WERI-Rb-1 (cell line): ENCODE measurements around the gene CDH2.

ENCODE experiments used
- DNase-seq: peaks from one replicate; pipeline ENCODE4 v3.0.0-alpha.2; 2020
- H3K27ac ChIP-seq: fragments of 250-450 bp; sonication (Bioruptor Pico); 2 replicates; pipeline ENCODE4 v1.5.1; 2020; ENCODE audit warnings: mild to moderate bottlenecking, moderate library complexity
- H3K27me3 ChIP-seq: fragments of 250-450 bp; sonication (Bioruptor Pico); 2 replicates; pipeline ENCODE4 v1.5.1; 2021; ENCODE audit warnings: mild to moderate bottlenecking, low read depth, moderate library complexity; ENCODE audit not compliant: insufficient read depth, severe bottlenecking
- H3K36me3 ChIP-seq: fragments of 250-450 bp; sonication (Bioruptor Pico); 2 replicates; pipeline ENCODE4 v1.5.1; 2020; ENCODE audit warnings: mild to moderate bottlenecking, moderate library complexity
- H3K4me3 ChIP-seq: 2 replicates; pipeline ENCODE4 v1.5.1; 2011; ENCODE audit warnings: low read depth, mild to moderate bottlenecking, control low read depth, low read length
- H3K9me3 ChIP-seq: fragments of 250-450 bp; sonication (Bioruptor Pico); 2 replicates; pipeline ENCODE4 v1.5.1; 2021; ENCODE audit warnings: mild to moderate bottlenecking, moderate library complexity; ENCODE audit not compliant: severe bottlenecking
- CTCF ChIP-seq: IDR thresholded peaks from 2 replicates; pipeline ENCODE4 v1.5.1; 2011; ENCODE audit warnings: low read depth, mild to moderate bottlenecking, control low read depth, inconsistent platforms, low read length

CDH2 gene

GRCh38 chr18:27976806-27977408 lies 200.0 kb downstream of the CDH2 start:
- no peak overlapping the region for H3K27ac ChIP-seq
- TF ChIP-seq CTCF = no peak
- no peak for DNase-seq
- H3K36me3 ChIP-seq = peaks cover 60% of the 10 kb centered on the region
- no peaks in the 10 kb centered on the region for H3K27me3 ChIP-seq
- H3K9me3 ChIP-seq = no peaks in the 10 kb centered on the region
- H3K4me3 ChIP-seq = no peak overlapping the region

DNA sequence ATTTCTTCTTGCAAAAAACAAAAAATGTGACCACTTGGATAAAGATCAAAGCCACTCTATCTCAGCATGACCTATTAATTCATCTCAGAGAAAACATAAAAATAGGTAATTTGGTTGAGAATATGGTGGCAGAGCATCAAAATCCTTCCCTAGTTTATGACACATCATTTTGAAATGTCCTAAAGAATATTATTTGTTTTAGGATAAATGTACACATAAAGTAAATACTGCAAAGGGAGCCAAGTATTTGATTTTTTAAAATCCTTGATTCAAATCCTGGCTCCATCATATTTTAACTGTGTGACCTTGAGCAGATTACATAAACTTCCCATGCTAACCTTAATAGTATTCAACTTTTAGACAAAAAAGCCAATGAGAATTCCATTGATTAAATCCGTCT lies 206.6 kb downstream of the CDH2 start:
- peaks cover 52% of the 10 kb centered on the region for H3K36me3 ChIP-seq
- no peak overlapping the region for H3K4me3 ChIP-seq
- no peak for TF ChIP-seq CTCF
- no peaks in the 10 kb centered on the region for H3K9me3 ChIP-seq
- H3K27me3 ChIP-seq = no peaks in the 10 kb centered on the region
- H3K27ac ChIP-seq = no peak overlapping the region
- no peak for DNase-seq

GRCh38 chr18:27969206-27969605 lies 207.7 kb downstream of the CDH2 start:
- no peak overlapping the region for H3K4me3 ChIP-seq

DNA sequence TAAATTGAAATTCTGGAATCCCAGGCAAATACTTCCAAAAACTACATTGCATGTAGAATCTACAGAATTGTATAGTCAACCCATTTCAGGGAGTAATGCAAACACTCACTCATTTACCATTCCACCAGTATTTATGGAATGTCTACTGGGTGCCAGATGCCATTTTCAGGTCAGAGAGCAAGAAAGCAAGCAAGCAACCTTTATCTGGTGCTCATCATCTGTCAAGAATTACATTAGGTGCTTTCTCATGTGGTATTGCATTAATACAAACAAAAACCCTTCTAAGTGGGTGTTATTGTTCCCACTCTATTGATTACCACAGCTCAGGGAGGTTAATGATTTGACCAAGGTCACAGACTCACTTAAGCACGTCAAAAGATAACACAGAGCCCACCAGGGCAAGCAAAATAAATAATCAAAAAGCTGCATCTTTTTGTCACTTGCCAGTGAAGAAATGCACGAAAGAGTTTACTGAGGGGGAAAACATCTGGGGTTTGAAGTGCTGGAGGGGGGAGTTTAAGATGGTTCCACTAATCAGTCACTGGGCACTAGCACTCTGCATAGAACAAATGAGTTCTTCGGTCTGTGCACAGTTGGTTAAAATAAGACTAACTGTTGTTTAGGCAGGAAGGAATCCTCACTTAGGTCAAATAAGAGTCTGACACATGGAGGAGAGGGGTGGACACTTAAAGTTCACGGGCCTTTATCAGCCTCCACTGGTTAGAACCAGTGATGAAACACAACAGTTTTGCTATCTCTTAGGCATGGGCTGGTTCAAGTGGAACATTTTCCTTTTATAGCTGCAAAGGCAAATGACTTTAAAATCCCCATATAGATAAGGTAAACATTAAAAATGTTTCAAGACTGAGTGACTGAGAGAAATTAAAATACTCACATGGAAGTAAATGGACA lies 208.8 kb downstream of the CDH2 start:
- TF ChIP-seq CTCF = no peak
- no peak for DNase-seq
- H3K27ac ChIP-seq = no peak overlapping the region
- no peak overlapping the region for H3K4me3 ChIP-seq
- no peaks in the 10 kb centered on the region for H3K27me3 ChIP-seq
- H3K36me3 ChIP-seq = peaks cover 59% of the 10 kb centered on the region
- no peaks in the 10 kb centered on the region for H3K9me3 ChIP-seq

More at GRCh38 chr18:27969206-27969605, 207.7 kb downstream of the CDH2 start:
- Histone ChIP-seq H3K36me3 (peaks cover 55% of the 10 kb centered on the region), H3K27me3 (no peaks in the 10 kb centered on the region), H3K27ac (no peak overlapping the region), H3K9me3 (no peaks in the 10 kb centered on the region)
- no peak for DNase-seq
- no peak for TF ChIP-seq CTCF

- H3K27me3 ChIP-seq = no peaks in the 10 kb centered on the region
- no peak for DNase-seq
- H3K4me3 ChIP-seq = no peak overlapping the region
- TF ChIP-seq CTCF = no peak
- H3K9me3 ChIP-seq = no peaks in the 10 kb centered on the region
- H3K36me3 ChIP-seq = peaks cover 68% of the 10 kb centered on the region
- no peak overlapping the region for H3K27ac ChIP-seq
Measured at GRCh38 chr18:27966881-27967280, 210.0 kb downstream of the CDH2 start.
